Measurements from ENCODE around the gene RELN.

- TF ChIP-seq, protein P1, sequence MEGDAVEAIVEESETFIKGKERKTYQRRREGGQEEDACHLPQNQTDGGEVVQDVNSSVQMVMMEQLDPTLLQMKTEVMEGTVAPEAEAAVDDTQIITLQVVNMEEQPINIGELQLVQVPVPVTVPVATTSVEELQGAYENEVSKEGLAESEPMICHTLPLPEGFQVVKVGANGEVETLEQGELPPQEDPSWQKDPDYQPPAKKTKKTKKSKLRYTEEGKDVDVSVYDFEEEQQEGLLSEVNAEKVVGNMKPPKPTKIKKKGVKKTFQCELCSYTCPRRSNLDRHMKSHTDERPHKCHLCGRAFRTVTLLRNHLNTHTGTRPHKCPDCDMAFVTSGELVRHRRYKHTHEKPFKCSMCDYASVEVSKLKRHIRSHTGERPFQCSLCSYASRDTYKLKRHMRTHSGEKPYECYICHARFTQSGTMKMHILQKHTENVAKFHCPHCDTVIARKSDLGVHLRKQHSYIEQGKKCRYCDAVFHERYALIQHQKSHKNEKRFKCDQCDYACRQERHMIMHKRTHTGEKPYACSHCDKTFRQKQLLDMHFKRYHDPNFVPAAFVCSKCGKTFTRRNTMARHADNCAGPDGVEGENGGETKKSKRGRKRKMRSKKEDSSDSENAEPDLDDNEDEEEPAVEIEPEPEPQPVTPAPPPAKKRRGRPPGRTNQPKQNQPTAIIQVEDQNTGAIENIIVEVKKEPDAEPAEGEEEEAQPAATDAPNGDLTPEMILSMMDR (conservative IDR thresholded peaks at IDR 0.05; ENCODE audit: low read length), result no peak
- no peak for TF ChIP-seq EZH2phosphoT487 (IDR thresholded peaks at IDR 0.05; ENCODE audit: borderline replicate concordance)
These were observed 121.6 kb downstream of the RELN start for GRCh38 chr7:103867874-103868273.
